RWPE2 (cell line): ENCODE data around the gene GPR82.

Source experiments
- ATAC-seq: fragments of 200-7000 bp; cut with Tn5 transposase; 3 replicates; pipeline ENCODE4 v1.9.1; 2021; ENCODE audit warnings: low read depth
- DNase-seq: peaks from one replicate; pipeline ENCODE4 v3.0.0-alpha.2; 2020; ENCODE audit warnings: low spot score
- H3K27ac ChIP-seq: fragments of 450-650 bp; 2 replicates; pipeline ENCODE4 v1.5.1; 2017; ENCODE audit warnings: mild to moderate bottlenecking; ENCODE audit not compliant: poor library complexity, severe bottlenecking
- H3K27me3 ChIP-seq: fragments of 250-450 bp; sonication (Bioruptor Pico); 2 replicates; pipeline ENCODE4 v1.5.1; 2021; ENCODE audit warnings: mild to moderate bottlenecking, moderate library complexity; ENCODE audit not compliant: insufficient read depth, poor library complexity, severe bottlenecking
- H3K36me3 ChIP-seq: fragments of 250-450 bp; sonication (Bioruptor Pico); 2 replicates; pipeline ENCODE4 v1.5.1; 2020; ENCODE audit warnings: low read depth, mild to moderate bottlenecking, moderate library complexity
- H3K4me1 ChIP-seq: fragments of 250-450 bp; sonication (Bioruptor Pico); 2 replicates; pipeline ENCODE4 v1.5.1; 2021; ENCODE audit warnings: mild to moderate bottlenecking, moderate library complexity; ENCODE audit not compliant: insufficient read depth, poor library complexity, severe bottlenecking
- H3K4me3 ChIP-seq: fragments of 250-450 bp; sonication (Bioruptor Pico); 2 replicates; pipeline ENCODE4 v1.5.1; 2021; ENCODE audit warnings: mild to moderate bottlenecking, moderate library complexity; ENCODE audit not compliant: severe bottlenecking
- H3K9me3 ChIP-seq: fragments of 250-450 bp; sonication (Bioruptor Pico); 2 replicates; pipeline ENCODE4 v1.5.1; 2021; ENCODE audit warnings: mild to moderate bottlenecking, moderate library complexity; ENCODE audit not compliant: severe bottlenecking
- CTCF ChIP-seq: fragments of 450-650 bp; IDR thresholded peaks from one replicate; pipeline ENCODE4 v1.5.1; 2017; ENCODE audit warnings: mild to moderate bottlenecking, moderate library complexity; ENCODE audit not compliant: poor library complexity, severe bottlenecking

GPR82 gene

GRCh38 chrX:41686788-41687187 is 37.2 kb upstream of the GPR82 start:
- no peak overlapping the region for H3K4me3 ChIP-seq
- H3K27me3 ChIP-seq, result no peaks in the 10 kb centered on the region
- no peaks in the 10 kb centered on the region for H3K36me3 ChIP-seq
- ATAC-seq, result no peak
- H3K4me1 ChIP-seq, result no peaks in the 10 kb centered on the region
- no peak for TF ChIP-seq CTCF
- no peak for DNase-seq
- H3K27ac ChIP-seq, result no peak overlapping the region
- H3K9me3 ChIP-seq, result no peaks in the 10 kb centered on the region

DNA sequence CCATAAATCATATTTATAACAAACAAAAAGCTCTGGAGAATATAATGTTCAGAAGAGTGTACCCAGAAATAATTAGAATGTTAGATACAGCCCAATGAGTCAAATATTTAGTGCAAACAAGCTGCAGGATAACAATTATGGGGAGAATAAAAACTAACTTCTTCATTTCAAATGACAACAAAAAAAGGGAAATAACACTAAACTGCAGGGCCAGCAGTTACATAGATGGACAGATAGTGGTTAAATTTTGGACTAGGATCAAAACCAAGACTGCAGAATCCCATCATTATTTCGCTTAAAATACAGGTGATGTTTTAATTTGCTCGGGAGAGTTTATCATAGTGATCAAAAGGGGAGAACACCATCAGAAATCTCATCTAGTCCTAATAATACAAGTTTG is 35.8 kb upstream of the GPR82 start:
- H3K27ac ChIP-seq, result no peak overlapping the region
- ATAC-seq, result no peak
- no peak for TF ChIP-seq CTCF

DNA sequence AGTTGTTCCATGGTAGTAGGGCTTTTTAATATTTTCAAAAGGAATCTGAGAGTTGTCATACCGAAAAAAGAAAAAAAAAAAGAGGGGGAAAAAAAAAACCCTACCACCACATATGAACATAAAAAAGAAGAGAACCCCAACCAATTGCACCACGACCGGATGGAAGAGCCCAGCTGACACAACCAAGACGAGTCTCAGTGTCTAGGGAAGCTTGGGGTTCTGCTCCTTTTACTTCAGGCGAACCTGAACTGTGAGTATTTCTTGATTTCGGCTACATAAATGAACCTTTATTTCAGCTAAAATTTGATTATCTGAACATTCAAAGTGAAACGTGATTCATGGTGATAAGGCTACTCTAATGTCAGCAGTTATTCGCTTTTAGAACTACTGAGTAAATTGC is 35.1 kb upstream of the GPR82 start, which contains the start of gene GPR34:
Gene GPR34 (plus strand): TSS at position 139 of the 400 bp plus-strand sequence. CDS start 6,661 bp downstream, outside the sequence.
- Histone ChIP-seq H3K27ac (no peak within 1 kb of the TSS), H3K9me3 (no peaks in the 10 kb centered on the region), H3K4me1 (no peaks in the 10 kb centered on the region), H3K27me3 (no peaks in the 10 kb centered on the region), H3K36me3 (no peaks in the 10 kb centered on the region), H3K4me3 (no peak within 1 kb of the TSS)
- ATAC-seq, result no peak
- TF ChIP-seq CTCF, result no peak
- DNase-seq, result no peak

More for the DNA sequence above, 35.8 kb upstream of the GPR82 start:
- DNase-seq, result no peak
- Histone ChIP-seq H3K4me3 (no peak overlapping the region), H3K9me3 (no peaks in the 10 kb centered on the region), H3K4me1 (no peaks in the 10 kb centered on the region), H3K36me3 (no peaks in the 10 kb centered on the region), H3K27me3 (no peaks in the 10 kb centered on the region)

DNA sequence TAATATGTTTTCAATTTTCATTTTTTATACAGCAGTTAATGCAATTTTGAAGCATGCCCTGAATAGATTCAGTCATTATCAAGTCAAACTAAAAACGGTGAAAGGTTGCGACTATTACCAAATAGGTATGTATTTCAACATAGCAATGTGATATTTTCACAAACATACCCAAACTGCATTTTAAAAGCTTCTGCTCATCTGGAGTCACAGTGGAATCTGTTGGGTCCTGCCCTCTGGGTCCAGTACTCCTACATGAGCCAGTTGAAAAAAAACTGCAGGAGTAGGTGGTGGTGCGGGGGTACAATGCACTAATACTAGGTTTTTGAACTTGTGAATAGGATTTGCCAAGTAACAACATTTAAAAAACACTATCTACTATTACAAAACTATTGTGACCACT is 34.3 kb upstream of the GPR82 start:
- Histone ChIP-seq H3K27me3 (no peaks in the 10 kb centered on the region), H3K9me3 (no peaks in the 10 kb centered on the region), H3K4me3 (no peak overlapping the region), H3K27ac (no peak overlapping the region), H3K36me3 (no peaks in the 10 kb centered on the region), H3K4me1 (no peaks in the 10 kb centered on the region)
- TF ChIP-seq CTCF, result no peak
- DNase-seq (no peak), ATAC-seq (no peak)

- Histone ChIP-seq H3K4me3 (no peak overlapping the region), H3K9me3 (no peaks in the 10 kb centered on the region), H3K36me3 (no peaks in the 10 kb centered on the region), H3K27me3 (no peaks in the 10 kb centered on the region), H3K4me1 (no peaks in the 10 kb centered on the region), H3K27ac (no peak overlapping the region)
- DNase-seq (no peak), ATAC-seq (no peak)
- TF ChIP-seq CTCF, result no peak
Observed at GRCh38 chrX:41692162-41692749, 31.7 kb upstream of the GPR82 start.
